Forelimb muscle (tissue), 1 donor: ENCODE measurements around the gene EHBP1L1. TPM values are rescaled to one million over a fixed set of nuclear protein-coding genes. Genes with fewer than 3 reads are reported as not detected.

Source experiments
- DNase-seq: peaks from one replicate; pipeline ENCODE4 v3.0.0-alpha.2; 2013; ENCODE audit warnings: low read depth
- polyA plus RNA-seq: library from polyadenylated mRNA; unstranded; fragments of 120-200 nt; gene quantifications from one replicate; pipeline ENCODE4 v1.2.1, GENCODE V29; 2013; ENCODE audit not compliant: insufficient read length

The EHBP1L1 gene
- polyA plus RNA-seq: 355 TPM

- DNase-seq: no peak
These were observed at the start of gene EHBP1L1 for GRCh38 chr11:65575568-65576231. Gene EHBP1L1, plus strand, starts transcription at chr11:65576053. Its CDS starts 250 bp downstream, at chr11:65576303.

GRCh38 chr11:65526744-65527143 lies 49.1 kb upstream of the EHBP1L1 start:
- DNase-seq: no peak

GRCh38 chr11:65528819-65529350 lies 47.0 kb upstream of the EHBP1L1 start:
- DNase-seq: no peak

GRCh38 chr11:65529475-65530156 lies 46.2 kb upstream of the EHBP1L1 start:
- no peak for DNase-seq

GRCh38 chr11:65530157-65530496 lies 45.7 kb upstream of the EHBP1L1 start:
- no peak for DNase-seq

GRCh38 chr11:65532388-65533064 lies 43.3 kb upstream of the EHBP1L1 start:
- no peak for DNase-seq

- no peak for DNase-seq
These were observed 40.8 kb upstream of the EHBP1L1 start for GRCh38 chr11:65535102-65535501.

GRCh38 chr11:65536412-65537295 lies 39.2 kb upstream of the EHBP1L1 start:
- DNase-seq: no peak

GRCh38 chr11:65537296-65537597 lies 38.6 kb upstream of the EHBP1L1 start:
- DNase-seq: no peak

- no peak for DNase-seq
These were observed 38.1 kb upstream of the EHBP1L1 start for GRCh38 chr11:65537620-65538231.

- no peak for DNase-seq
These were observed 37.5 kb upstream of the EHBP1L1 start for GRCh38 chr11:65538232-65538914.

- no peak for DNase-seq
These were observed 36.7 kb upstream of the EHBP1L1 start for GRCh38 chr11:65538915-65539743.

- DNase-seq: no peak
These were observed 36.0 kb upstream of the EHBP1L1 start for GRCh38 chr11:65539744-65540289.

GRCh38 chr11:65540290-65541092 lies 35.4 kb upstream of the EHBP1L1 start:
- DNase-seq: no peak

- DNase-seq: no peak
These were observed 34.5 kb upstream of the EHBP1L1 start for GRCh38 chr11:65541093-65541982.

GRCh38 chr11:65542738-65543390 lies 33.0 kb upstream of the EHBP1L1 start:
- no peak for DNase-seq

GRCh38 chr11:65545853-65546216 lies 30.0 kb upstream of the EHBP1L1 start:
- no peak for DNase-seq
